HG03378 (cell line): ENCODE data around the gene YLPM1.
"Not testable (repeated sequence)": the region's sequence is repeated elsewhere in the genome, so short reads cannot be mapped to it uniquely, and the experiment has no call there.

ENCODE experiments used
- ATAC-seq: cut with Tn5 transposase; IDR thresholded peaks from one replicate; pipeline ENCODE4 v1.9.1; 2021; ENCODE audit warnings: mild to moderate bottlenecking, moderate library complexity; ENCODE audit not compliant: unreplicated experiment

Gene YLPM1

GRCh38 chr14:74762917-74763802, at the start of gene YLPM1:
Gene YLPM1, plus strand, starts transcription at chr14:74763316. Its CDS starts 174 bp downstream, at chr14:74763490.
- peak; percentile 97 for ATAC-seq

GRCh38 chr14:74713395-74713735, 49.8 kb upstream of the YLPM1 start:
- no peak for ATAC-seq

GRCh38 chr14:74720526-74720925, 42.6 kb upstream of the YLPM1 start:
- no peak for ATAC-seq

GRCh38 chr14:74723134-74723533, 40.0 kb upstream of the YLPM1 start:
- no peak for ATAC-seq

GRCh38 chr14:74732387-74732786, 30.7 kb upstream of the YLPM1 start:
- no peak for ATAC-seq

- no peak for ATAC-seq
Observed at GRCh38 chr14:74733221-74733620, 29.9 kb upstream of the YLPM1 start.

- no peak for ATAC-seq
Observed at GRCh38 chr14:74735125-74735524, 28.0 kb upstream of the YLPM1 start.

- ATAC-seq: no peak
Observed at GRCh38 chr14:74737753-74738325, 25.3 kb upstream of the YLPM1 start.

GRCh38 chr14:74739293-74740030, 23.7 kb upstream of the YLPM1 start:
- ATAC-seq: no peak

- ATAC-seq: no peak
Observed at GRCh38 chr14:74747237-74747636, 15.9 kb upstream of the YLPM1 start.

- no peak for ATAC-seq
Observed at GRCh38 chr14:74754157-74754556, 9.0 kb upstream of the YLPM1 start.

GRCh38 chr14:74754899-74755298, 8.2 kb upstream of the YLPM1 start:
- no peak for ATAC-seq

GRCh38 chr14:74756326-74756725, 6.8 kb upstream of the YLPM1 start:
- ATAC-seq: no peak

GRCh38 chr14:74758505-74758904, 4.6 kb upstream of the YLPM1 start:
- not testable (repeated sequence) for ATAC-seq

- no peak for ATAC-seq
Observed at GRCh38 chr14:74763803-74764531, 851 bp downstream of the YLPM1 start.

GRCh38 chr14:74765721-74766120, 2.6 kb downstream of the YLPM1 start:
- no peak for ATAC-seq

GRCh38 chr14:74771399-74771798, 8.3 kb downstream of the YLPM1 start:
- no peak for ATAC-seq

GRCh38 chr14:74784634-74785033, 21.5 kb downstream of the YLPM1 start:
- no peak for ATAC-seq

GRCh38 chr14:74785056-74785613, 22.0 kb downstream of the YLPM1 start:
- no peak for ATAC-seq

- ATAC-seq: no peak
Observed at GRCh38 chr14:74786796-74787315, 23.7 kb downstream of the YLPM1 start.
